22Rv1 (cell line): ENCODE data around the gene TXLNB.

Source experiments
- ZFX ChIP-seq: fragments of 450-650 bp; IDR thresholded peaks from 2 replicates; pipeline ENCODE4 v1.6.1; 2017; ENCODE audit warnings: antibody characterized with exemption, borderline replicate concordance
- TF ChIP-seq, protein P1 (sequence below): fragments of 450-650 bp; IDR thresholded peaks from 2 replicates; pipeline ENCODE4 v1.5.1; 2017; ENCODE audit warnings: mild to moderate bottlenecking

DNA sequence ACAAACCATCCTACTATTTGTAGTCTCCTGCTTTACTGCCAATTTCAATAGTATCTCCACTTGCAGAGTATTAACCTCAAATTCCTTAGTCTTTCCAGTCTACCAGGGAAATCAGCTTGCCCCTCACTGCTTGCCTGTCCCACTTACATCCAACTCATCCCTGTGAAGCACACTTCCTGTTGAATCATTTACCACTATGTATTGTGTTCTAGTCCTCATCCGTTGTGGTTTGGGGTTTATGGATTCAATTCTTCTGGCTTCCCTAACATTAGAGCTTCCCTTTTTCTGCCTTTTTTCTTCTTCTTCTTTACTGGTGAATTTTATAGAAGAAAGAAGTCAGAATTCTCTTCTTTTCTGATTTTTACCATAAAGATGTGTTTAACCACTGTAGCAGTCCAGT, 5.1 kb upstream of the TXLNB start:
- TF ChIP-seq, protein P1, sequence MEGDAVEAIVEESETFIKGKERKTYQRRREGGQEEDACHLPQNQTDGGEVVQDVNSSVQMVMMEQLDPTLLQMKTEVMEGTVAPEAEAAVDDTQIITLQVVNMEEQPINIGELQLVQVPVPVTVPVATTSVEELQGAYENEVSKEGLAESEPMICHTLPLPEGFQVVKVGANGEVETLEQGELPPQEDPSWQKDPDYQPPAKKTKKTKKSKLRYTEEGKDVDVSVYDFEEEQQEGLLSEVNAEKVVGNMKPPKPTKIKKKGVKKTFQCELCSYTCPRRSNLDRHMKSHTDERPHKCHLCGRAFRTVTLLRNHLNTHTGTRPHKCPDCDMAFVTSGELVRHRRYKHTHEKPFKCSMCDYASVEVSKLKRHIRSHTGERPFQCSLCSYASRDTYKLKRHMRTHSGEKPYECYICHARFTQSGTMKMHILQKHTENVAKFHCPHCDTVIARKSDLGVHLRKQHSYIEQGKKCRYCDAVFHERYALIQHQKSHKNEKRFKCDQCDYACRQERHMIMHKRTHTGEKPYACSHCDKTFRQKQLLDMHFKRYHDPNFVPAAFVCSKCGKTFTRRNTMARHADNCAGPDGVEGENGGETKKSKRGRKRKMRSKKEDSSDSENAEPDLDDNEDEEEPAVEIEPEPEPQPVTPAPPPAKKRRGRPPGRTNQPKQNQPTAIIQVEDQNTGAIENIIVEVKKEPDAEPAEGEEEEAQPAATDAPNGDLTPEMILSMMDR: no peak
- TF ChIP-seq ZFX: no peak
